Activated T-cell treated with anti-CD3 and anti-CD28 coated beads, Interleukin-2, amount 50 U/mL, for 48 hours (primary cell): ENCODE measurements around the gene KCNIP3.
A peak's percentile ranks its signal among the peaks of the same experiment; 100 is the strongest.

ENCODE experiments used
- DNase-seq, 2 experiments: peaks; one replicate each; pipeline ENCODE4 v3.0.0-alpha.2; 2020

Gene KCNIP3

DNA sequence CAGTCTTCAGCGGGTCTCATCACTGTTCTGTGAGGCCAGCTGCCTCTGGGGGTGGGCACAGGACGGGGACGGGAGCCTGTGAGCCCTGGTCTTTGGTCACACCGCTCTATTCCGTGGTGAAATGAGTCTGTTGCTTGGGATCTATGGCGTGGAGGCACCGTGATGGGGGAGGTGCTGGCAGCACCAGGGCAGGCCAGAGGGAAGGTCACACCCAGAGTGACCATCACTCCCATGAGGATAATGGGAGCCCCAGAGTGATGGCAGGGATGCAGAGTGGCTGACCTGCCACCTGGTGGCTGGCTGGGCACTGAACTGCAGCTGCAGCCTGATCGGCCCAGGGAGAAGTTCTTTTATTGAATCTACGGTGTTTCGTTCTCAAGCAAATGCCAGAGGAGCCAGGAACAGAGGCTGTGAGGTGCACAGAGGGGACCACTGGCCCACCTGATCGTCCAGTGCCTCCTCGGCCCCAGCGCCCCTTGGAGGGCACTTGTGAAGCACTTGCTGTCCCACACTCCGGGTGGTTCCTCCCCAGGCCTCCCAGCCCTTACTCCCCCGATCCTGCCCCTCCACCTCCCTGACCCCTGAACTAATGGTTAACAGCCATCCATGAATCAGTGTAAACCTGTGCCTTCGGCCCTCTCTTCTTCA, 17.9 kb downstream of the KCNIP3 start:
- peak in 1 of 2 experiments; percentile 21 for DNase-seq

DNA sequence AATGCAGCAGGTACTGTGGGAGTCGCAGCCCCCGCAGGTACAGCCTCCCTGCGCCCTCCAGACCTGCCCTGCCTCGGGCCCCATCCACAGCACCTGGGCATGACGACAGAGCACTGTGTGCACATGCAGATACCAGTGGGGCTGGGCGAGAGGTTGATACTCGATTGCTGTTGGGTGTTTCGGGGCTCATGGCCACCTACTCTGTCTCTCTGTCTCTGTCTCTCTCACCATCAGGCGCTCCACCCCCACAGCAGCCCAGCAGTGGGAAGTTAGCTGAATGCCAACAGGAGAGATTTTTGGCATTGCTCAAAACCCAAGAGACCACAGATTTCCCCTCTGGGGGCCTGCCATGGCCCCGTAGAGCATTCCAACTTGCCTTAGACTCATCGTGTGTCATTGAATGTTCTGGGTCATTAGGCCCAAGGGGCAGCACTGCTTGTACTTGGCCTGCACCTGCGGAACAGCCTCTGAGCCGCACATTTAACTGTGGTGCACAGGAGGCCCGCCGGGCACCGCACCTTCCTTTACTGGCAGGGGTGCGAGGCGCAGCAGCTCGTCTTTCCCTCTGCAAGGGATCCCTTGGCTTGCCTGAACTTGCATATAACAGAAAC, 18.8 kb downstream of the KCNIP3 start:
- DNase-seq, result no peak

- no peak for DNase-seq
Measured at GRCh38 chr2:95316466-95317122, 19.4 kb downstream of the KCNIP3 start.

DNA sequence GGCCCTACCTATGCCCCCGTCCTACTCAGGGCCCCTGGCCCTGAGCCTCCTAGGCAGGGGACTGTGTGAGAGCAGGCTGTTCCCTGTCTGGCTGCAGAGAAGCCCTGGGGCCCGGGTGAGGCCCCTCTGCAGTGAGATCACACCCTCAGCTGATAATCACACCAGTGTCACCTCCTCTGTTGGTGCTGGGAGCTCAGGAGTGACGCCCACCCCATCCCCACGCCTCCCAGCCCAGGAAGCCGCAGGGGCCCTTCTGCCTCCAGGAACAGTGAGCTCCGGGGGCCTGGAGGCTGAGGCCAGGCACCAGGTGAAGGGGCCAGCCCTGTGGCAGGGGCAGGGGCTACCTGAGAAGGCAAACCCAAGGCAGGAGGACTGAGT, 20.0 kb downstream of the KCNIP3 start:
- no peak for DNase-seq

GRCh38 chr2:95317665-95318425, 20.7 kb downstream of the KCNIP3 start:
- DNase-seq, result no peak

- DNase-seq, result no peak
Measured at GRCh38 chr2:95318431-95319220, 21.5 kb downstream of the KCNIP3 start.

GRCh38 chr2:95319481-95320343, 22.6 kb downstream of the KCNIP3 start:
- DNase-seq, result no peak

GRCh38 chr2:95320344-95320712, 23.2 kb downstream of the KCNIP3 start:
- DNase-seq, result no peak

DNA sequence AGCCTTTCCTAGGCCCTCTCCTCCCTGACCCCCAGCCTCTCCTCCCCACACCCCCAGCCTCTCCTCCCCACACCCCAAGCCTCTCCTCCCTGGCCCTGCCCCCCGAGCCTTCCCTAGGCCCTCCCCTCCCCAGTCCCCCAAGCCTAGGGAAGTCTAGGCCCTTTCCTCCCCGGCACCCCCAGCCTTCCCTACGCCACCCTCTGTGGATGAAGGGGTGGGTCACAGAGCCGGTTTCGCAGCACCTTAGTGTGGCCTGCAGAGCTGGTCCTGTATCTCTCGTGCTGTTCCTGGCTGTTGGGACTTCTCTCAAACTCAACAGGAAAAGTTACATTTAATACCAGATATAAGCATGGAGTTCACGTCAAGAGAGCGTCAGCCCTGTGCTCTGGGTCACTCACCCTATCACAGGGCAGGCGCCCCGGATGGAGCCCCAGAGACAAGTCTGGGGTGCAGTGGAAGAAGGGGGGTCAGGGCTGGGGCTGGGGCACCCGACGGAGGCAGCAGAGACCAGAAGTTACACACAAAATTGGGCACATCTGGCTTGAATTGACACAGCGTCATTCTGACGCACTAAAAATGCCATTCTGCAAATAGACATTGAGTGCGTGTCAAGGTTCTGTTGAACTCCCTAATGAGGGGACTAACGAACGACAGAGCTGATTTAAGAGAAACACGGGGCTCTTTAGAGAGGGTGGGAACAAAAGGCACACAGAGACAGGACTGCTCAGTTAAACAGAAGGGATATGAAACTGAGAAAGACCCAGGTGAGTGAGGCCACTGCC, 24.0 kb downstream of the KCNIP3 start:
- no peak for DNase-seq

GRCh38 chr2:95323347-95324155, 26.4 kb downstream of the KCNIP3 start:
- DNase-seq, result peak in 1 of 2 experiments; percentile 29

GRCh38 chr2:95325026-95325425, 27.9 kb downstream of the KCNIP3 start:
- DNase-seq, result no peak

GRCh38 chr2:95325590-95326432, 28.7 kb downstream of the KCNIP3 start:
- no peak for DNase-seq

- DNase-seq, result no peak
Measured at GRCh38 chr2:95326433-95327140, 29.4 kb downstream of the KCNIP3 start.

DNA sequence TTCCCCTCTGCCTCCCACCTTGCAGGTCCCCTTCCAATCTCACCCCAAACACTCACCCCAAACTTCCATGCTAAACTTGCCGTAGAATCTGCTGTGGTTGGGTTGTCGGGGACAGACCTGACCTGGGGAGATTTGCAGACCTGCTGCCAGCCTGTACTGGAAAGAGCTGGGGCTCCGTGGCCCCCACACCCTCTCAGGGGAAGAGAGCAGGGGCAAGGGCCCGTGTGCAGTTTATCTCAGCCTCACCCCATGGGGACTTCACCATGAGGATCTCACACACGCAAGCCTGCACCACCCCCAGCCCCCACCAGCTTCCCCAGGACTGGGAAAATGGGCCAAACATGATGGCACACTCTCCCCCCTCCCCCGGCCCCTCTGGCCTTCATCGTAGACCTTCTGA, 30.7 kb downstream of the KCNIP3 start:
- DNase-seq, result no peak

DNA sequence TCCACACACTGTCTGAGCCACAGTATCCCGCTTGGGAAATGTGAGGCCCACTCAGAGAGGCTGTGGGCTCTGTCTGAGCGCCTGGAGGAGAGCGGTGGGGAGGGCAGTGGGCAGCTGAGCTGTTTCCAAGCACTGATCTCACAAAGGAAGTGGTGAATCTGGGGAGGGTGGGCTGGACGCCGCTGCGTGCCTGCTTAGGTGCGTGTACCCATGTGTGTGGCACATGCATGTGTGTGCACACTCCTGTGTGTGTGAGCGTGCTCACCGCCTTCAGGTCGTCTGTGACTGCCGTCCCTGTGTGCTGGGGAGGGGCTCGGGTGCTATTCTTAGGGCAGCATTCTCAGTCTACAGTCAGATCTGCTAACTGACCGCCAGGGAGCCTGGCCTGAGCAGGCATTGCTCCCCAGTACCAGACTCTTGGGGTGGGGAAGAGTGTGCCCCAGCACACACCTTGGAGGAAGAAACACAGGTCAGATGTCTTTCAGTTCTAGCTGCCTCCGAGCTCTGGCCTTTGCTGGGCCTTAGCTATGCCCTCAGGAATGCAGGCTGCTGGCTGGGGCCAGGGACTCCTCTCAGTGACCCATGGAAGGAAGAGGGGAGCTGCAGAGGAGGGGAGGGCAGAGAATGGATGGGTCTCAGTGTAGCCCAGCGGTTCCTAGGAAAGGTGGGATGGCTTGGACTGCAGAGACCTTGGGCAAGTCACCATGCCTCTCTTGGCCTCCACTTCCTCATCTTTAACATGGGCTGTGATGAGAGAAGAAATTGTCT, 31.4 kb downstream of the KCNIP3 start:
- DNase-seq, result no peak

DNA sequence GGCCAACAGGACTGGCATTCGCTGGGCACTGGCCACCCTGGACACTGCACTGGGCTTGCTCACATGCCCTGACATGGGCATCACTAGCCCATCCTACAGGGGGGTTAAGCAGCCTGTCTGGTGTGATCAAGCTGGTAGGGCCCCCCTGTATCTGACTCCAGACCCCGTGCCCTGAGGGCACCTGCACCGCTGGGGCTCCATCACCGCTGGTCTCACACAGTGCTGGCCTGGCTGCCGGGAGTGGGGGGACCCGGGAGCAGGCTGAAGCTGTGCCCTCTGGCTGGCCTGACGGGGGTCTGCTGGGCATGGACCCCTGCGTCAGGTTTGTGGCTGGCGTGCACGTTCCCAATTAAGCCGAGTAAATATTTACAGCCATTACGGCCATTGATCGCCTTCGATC, 32.3 kb downstream of the KCNIP3 start:
- no peak for DNase-seq

DNA sequence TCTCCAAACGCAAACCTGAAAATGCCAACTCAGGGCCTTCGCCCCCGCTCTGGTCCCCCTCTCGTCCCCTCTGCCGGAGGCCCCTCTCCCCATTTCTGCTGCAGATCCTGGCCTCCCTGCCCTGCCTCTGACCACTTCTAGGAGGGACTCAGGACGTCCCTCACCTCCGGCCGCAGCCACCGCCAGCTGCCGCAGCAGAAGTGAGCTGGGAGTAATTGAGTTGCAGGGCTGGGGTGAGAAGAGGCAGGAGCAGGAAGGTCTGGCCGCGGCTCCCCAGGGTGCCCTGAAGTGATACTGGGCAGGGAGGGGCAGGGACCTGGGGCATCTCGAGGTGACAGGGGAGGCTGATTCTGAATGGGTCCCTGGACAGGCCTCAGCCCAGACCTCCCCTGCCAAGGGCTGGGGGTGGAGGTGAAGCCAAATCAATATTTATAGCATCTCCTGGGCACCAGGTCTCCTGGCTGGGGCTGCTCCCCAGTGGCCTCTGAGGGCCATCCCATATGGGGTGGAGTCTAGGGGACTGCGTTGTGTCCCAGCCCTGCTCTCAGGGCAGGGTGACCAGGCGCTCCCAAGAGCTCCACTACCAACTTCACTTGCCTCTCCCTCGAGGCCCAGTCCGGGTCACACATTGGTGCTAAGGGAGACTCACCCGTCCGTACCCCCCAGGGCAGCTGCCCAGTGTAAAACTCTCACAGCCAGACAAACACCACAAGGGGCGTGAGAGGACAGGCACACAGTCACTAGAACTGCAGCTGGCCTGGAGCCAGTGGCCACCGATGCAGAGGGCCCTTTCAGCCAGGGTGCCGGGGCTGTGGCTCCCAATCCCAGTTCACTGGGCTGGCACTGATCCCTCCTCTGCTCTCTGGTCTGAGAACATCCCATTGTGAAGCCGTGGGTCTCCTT, 33.0 kb downstream of the KCNIP3 start:
- no peak for DNase-seq
